Glutamatergic neuron (in vitro differentiated cells): ENCODE measurements around the gene PAPPA. TPM values are rescaled to one million over a fixed set of nuclear protein-coding genes. Genes with fewer than 3 reads are reported as not detected.

ENCODE experiments used
- DNase-seq: peaks from one replicate; pipeline ENCODE4 v3.0.0; 2022
- H3K27ac Mint-ChIP-seq: one replicate; pipeline ENCODE4 v1.8.0; 2020; ENCODE audit warnings: mild to moderate bottlenecking, mixed read lengths, inconsistent platforms; ENCODE audit not compliant: unreplicated experiment
- H3K27me3 Mint-ChIP-seq: one replicate; pipeline ENCODE4 v1.8.0; 2020; ENCODE audit warnings: mild to moderate bottlenecking, moderate library complexity, mixed read lengths, inconsistent platforms; ENCODE audit not compliant: unreplicated experiment
- H3K36me3 Mint-ChIP-seq: one replicate; pipeline ENCODE4 v1.8.0; 2020; ENCODE audit warnings: mild to moderate bottlenecking, mixed read lengths, inconsistent platforms; ENCODE audit not compliant: unreplicated experiment
- H3K4me1 Mint-ChIP-seq: one replicate; pipeline ENCODE4 v1.8.0; 2020; ENCODE audit warnings: mild to moderate bottlenecking, low read depth, mixed read lengths, inconsistent platforms; ENCODE audit not compliant: unreplicated experiment
- H3K4me3 Mint-ChIP-seq: one replicate; pipeline ENCODE4 v1.8.0; 2020; ENCODE audit warnings: mild to moderate bottlenecking, mixed read lengths, inconsistent platforms; ENCODE audit not compliant: unreplicated experiment
- H3K9me3 Mint-ChIP-seq: one replicate; pipeline ENCODE4 v1.8.0; 2020; ENCODE audit warnings: mild to moderate bottlenecking, moderate library complexity, mixed read lengths, inconsistent platforms; ENCODE audit not compliant: unreplicated experiment
- total RNA-seq: library from RNA; stranded (reverse); fragmentation: NEBNext Ultra II Directional; extraction: Animal tissue kit (Norgen Biotek cat#: 25700); gene quantifications from one replicate; pipeline ENCODE4 v1.2.1, GENCODE V29; 2021; ENCODE audit not compliant: unreplicated experiment
- TF ChIP-seq, protein P1 (sequence below): fragments of 200-600 bp; sonication (generic); IDR thresholded peaks from one replicate; pipeline ENCODE4 v1.5.0; 2021; ENCODE audit not compliant: partially characterized antibody, unreplicated experiment

Gene PAPPA
- total RNA-seq, 1 donor from 2014 or later = 10.5 TPM

DNA sequence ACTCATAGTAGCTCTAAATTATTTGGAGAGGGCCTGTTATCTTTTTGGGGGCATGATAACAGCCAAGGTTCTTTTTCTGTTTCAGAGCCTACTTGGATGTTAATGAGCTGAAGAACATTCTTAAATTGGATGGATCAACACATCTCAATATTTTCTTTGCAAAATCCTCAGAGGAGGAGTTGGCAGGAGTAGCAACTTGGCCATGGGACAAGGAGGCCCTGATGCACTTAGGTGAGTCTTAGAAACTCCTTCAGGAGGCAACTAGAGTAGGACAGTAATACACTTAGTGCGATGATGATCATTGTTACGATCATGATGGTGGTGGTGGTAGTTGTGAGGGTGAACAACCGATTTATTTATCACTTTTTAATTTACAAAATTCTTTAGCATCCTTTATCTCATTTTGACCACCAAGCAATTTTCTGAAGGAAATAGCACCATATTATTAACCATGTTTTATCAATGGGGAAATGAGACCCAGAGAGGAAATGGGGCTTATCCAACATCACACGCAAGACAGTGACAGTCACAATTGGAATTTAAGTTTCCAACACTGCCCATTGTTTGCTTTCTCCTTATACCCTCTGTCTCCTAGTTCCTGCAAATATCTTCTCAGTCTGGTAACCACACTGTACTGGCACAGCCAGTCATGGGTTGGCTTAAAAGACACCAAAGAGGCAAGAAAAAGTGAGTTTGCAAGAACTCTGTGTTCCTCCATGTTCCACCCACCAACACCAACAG, 54.0 kb downstream of the PAPPA start:
- Mint-ChIP-seq H3K27ac (no peak overlapping the region), H3K27me3 (peaks cover 6% of the 10 kb centered on the region), H3K36me3 (no peaks in the 10 kb centered on the region), H3K9me3 (no peaks in the 10 kb centered on the region), H3K4me1 (no peaks in the 10 kb centered on the region), H3K4me3 (no peak overlapping the region)
- DNase-seq = no peak
- TF ChIP-seq, protein P1, sequence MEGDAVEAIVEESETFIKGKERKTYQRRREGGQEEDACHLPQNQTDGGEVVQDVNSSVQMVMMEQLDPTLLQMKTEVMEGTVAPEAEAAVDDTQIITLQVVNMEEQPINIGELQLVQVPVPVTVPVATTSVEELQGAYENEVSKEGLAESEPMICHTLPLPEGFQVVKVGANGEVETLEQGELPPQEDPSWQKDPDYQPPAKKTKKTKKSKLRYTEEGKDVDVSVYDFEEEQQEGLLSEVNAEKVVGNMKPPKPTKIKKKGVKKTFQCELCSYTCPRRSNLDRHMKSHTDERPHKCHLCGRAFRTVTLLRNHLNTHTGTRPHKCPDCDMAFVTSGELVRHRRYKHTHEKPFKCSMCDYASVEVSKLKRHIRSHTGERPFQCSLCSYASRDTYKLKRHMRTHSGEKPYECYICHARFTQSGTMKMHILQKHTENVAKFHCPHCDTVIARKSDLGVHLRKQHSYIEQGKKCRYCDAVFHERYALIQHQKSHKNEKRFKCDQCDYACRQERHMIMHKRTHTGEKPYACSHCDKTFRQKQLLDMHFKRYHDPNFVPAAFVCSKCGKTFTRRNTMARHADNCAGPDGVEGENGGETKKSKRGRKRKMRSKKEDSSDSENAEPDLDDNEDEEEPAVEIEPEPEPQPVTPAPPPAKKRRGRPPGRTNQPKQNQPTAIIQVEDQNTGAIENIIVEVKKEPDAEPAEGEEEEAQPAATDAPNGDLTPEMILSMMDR = no peak

DNA sequence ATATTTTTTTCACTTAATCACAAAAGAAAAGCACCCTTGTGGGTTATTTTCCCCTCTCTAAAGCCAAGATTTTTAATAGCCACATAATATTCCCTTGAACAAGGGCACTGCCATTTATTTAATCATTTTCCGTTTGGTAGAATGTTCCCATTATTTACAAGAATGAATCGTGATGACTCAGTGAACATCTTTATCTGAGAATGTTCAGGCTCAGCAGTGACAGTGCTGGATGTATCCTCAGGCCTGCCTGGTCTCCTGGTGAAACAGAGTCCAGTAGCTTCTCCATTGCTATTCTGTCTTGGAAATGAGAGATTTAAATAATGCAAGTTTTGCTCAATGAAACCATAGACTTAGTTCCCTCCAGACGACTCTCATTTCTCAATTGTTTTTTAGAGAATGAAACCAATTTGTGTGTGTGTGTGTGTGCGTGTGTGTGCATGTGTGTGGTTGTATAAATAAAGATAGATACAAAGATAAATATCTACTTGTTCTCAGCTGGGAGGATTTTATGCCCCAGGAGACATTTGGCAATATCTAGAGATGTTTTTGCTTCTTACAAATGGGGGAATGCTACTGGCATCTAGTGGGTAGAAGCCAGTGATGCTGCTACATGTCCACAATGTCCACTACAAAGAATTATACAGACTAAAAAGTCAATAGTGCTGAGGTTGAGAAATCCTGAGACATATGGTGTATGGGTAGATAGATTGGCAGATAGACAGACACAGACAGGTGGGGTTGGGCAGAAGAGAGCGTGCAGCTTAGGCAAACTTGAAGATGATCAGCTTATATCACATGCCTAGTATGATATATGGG, 55.0 kb downstream of the PAPPA start:
- DNase-seq = no peak
- Mint-ChIP-seq H3K27ac (no peak overlapping the region), H3K9me3 (no peaks in the 10 kb centered on the region), H3K4me1 (no peaks in the 10 kb centered on the region), H3K4me3 (no peak overlapping the region), H3K27me3 (peaks cover 5% of the 10 kb centered on the region), H3K36me3 (no peaks in the 10 kb centered on the region)
- TF ChIP-seq, protein P1 = no peak

DNA sequence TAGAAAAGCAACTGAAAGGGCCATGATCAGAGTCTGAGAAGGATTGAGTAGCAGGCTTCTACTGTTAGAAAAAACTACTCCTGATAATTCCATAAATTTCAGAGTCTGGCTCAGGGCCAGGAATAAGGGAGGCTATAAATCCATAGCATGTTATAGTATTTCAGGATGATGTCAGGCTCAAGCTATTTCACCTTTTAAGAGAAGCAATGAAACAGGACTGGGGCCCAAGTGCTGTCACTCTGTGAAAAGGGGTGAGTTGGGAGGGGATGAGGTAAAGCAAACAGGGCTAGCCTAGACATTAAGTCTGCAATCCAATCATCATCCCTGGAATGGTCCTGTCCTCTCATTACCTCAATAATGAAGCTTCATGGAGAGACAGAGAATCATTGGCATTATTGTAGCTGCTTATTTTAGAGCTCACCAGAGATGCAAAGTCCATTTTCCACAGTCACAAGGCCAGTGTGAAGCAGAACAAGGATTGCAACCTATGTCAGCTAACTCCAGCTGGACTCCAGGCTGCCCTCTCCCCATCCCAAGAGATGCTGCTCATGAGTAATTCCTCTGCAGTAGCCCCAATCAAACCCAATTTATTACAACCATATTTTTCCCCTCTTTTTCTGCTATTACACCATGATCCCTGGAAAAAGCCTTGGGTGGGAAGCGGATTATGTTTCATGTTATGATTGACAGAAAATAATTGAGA, 56.0 kb downstream of the PAPPA start:
- no peak for DNase-seq
- peaks cover 3% of the 10 kb centered on the region for H3K27me3 Mint-ChIP-seq
- TF ChIP-seq, protein P1 = no peak
- H3K27ac Mint-ChIP-seq = no peak overlapping the region
- H3K4me1 Mint-ChIP-seq = no peaks in the 10 kb centered on the region
- H3K36me3 Mint-ChIP-seq = no peaks in the 10 kb centered on the region
- H3K4me3 Mint-ChIP-seq = no peak overlapping the region
- no peaks in the 10 kb centered on the region for H3K9me3 Mint-ChIP-seq

DNA sequence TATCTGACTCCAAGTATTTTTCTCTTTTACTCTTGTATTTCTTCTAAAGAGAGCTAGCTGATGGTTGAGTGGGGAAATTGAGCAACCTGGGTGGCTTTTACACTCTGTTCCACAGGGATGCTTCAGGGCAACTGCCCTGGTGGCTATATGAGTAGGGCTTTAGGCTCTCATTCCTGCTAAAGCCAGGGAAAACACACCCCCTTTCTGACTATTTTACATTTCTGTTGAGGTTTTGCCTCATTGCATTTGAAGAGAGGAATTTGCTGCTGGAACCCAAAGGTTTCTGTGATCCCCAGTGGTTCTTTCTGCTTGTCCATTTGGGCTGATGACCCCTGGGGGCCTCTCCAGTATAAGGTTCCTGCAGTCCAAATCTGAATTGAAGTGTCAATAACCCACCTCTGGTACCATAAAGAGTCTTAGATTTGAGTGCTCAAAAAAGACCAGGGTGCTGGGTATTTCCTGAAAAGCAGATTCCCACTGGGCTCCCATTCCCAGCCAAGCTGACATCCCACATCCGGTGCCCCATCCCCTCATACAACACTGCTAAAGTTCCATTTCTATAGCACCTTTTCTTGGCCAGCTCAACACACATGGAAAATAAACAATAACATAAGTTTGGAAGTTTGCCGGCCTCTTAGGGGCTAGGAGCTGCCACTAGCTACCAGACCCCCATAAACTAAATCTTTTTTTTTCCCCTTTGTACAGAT, 59.5 kb downstream of the PAPPA start:
- DNase-seq = no peak
- Mint-ChIP-seq H3K9me3 (no peaks in the 10 kb centered on the region), H3K4me1 (no peaks in the 10 kb centered on the region), H3K4me3 (no peak overlapping the region), H3K27me3 (peaks cover 3% of the 10 kb centered on the region), H3K36me3 (no peaks in the 10 kb centered on the region), H3K27ac (no peak overlapping the region)
- TF ChIP-seq, protein P1 = no peak
